HG02884 (cell line): ENCODE measurements around the gene SDF2.
"Not testable (repeated sequence)": the region's sequence is repeated elsewhere in the genome, so short reads cannot be mapped to it uniquely, and the experiment has no call there.

Source experiments
- ATAC-seq: cut with Tn5 transposase; IDR thresholded peaks from one replicate; pipeline ENCODE4 v1.9.1; 2021; ENCODE audit warnings: mild to moderate bottlenecking, moderate library complexity; ENCODE audit not compliant: unreplicated experiment

The SDF2 gene

GRCh38 chr17:28635506-28635905 is 26.2 kb downstream of the SDF2 start:
- no peak for ATAC-seq

GRCh38 chr17:28634206-28634865 is 27.4 kb downstream of the SDF2 start:
- ATAC-seq, result no peak

- ATAC-seq, result no peak
Observed at GRCh38 chr17:28626818-28627217, 34.9 kb downstream of the SDF2 start.

- ATAC-seq, result no peak
Observed at GRCh38 chr17:28624148-28624547, 37.6 kb downstream of the SDF2 start.

- ATAC-seq, result no peak
Observed at GRCh38 chr17:28623696-28624095, 38.0 kb downstream of the SDF2 start.

- ATAC-seq, result no peak
Observed at GRCh38 chr17:28622186-28622585, 39.5 kb downstream of the SDF2 start.

- no peak for ATAC-seq
Observed at GRCh38 chr17:28620010-28620409, 41.7 kb downstream of the SDF2 start.

- no peak for ATAC-seq
Observed at GRCh38 chr17:28618464-28618863, 43.2 kb downstream of the SDF2 start.

- no peak for ATAC-seq
Observed at GRCh38 chr17:28616281-28616680, 45.4 kb downstream of the SDF2 start.

- ATAC-seq, result no peak
Observed at GRCh38 chr17:28615260-28615940, 46.3 kb downstream of the SDF2 start.

- no peak for ATAC-seq
Observed at GRCh38 chr17:28613931-28614381, 47.8 kb downstream of the SDF2 start, which contains the start of gene RSKR. TSS of gene RSKR (minus strand) at chr17:28614185. CDS start at chr17:28614161, 24 bp downstream.

GRCh38 chr17:28612936-28613872 is 48.5 kb downstream of the SDF2 start:
- ATAC-seq, result no peak

- ATAC-seq, result no peak
Observed at GRCh38 chr17:28612531-28612930, 49.2 kb downstream of the SDF2 start.

GRCh38 chr17:28610376-28610775 is 51.3 kb downstream of the SDF2 start:
- ATAC-seq, result no peak

GRCh38 chr17:28604031-28604430 is 57.7 kb downstream of the SDF2 start:
- ATAC-seq, result not testable (repeated sequence)

GRCh38 chr17:28599311-28600184 is 62.2 kb downstream of the SDF2 start:
- ATAC-seq, result peak; percentile 38

GRCh38 chr17:28598799-28599310 is 62.9 kb downstream of the SDF2 start, which contains the start of gene SPAG5:
TSS of gene SPAG5 (minus strand) at chr17:28599025. CDS start at chr17:28598946, 79 bp downstream.
- ATAC-seq, result peak; percentile 82

- ATAC-seq, result no peak
Observed at GRCh38 chr17:28598389-28598788, 63.3 kb downstream of the SDF2 start.
